ENCODE results near the gene CCDC70. TPM values are rescaled to one million over a fixed set of nuclear protein-coding genes. Genes with fewer than 3 reads are reported as not detected.

Gene CCDC70
- not detected for total RNA-seq

DNA sequence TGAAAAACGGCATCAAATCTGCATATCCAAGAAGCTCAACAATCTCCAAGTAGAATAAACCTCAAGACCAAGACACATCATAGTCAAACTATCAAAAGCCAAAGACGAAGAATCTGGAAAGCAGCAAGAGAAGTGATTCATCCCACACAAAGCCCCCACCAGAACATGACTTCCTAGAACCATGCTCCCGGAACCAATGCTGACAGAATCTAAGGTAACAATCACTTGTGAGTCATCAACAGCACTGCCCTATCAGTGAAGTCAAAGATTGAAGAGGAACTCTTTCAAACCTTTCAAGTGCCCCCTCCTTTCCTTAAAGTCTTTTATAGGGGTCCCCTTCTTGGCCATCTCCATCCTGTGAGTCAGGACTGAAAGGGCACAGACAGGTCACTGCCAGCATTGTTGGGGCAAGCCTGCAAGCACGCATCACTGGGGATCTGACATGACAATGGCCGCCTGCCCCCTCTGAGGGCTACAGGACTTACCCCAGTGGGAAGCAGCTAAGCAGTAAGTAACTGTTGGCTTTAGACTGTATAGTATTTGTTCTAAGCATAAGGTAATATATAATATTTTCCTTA is at the start of gene CCDC70:
Gene CCDC70 (plus strand): TSS at position 247 of the 578 bp plus-strand sequence. CDS start 3,443 bp downstream, outside the sequence.
- ATAC-seq (ENCODE audit: low FRiP score) (no peak), DNase-seq (ENCODE audit: low spot score) (no peak)

DNA sequence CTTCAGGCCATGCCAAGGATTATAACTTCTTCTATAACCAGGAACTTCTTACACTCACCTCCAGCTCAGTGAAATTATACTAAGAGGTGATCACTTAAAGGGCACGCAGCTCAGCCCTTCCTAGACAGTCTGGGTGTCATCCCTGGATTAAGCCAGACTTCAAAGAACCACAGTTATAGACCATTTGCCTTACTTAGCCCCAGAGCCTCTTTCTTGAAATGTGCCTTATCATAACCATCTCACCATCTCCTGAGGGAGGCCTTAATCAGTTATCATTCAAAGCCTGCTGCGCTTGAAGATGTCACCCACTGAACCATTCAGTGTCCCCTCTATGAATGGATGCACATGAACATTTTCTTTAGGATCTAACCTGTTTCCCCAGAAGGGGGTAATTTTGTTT is 47.7 kb upstream of the CCDC70 start:
- DNase-seq (ENCODE audit: low spot score) (no peak), ATAC-seq (ENCODE audit: low FRiP score) (no peak)
- TF ChIP-seq, protein P1, sequence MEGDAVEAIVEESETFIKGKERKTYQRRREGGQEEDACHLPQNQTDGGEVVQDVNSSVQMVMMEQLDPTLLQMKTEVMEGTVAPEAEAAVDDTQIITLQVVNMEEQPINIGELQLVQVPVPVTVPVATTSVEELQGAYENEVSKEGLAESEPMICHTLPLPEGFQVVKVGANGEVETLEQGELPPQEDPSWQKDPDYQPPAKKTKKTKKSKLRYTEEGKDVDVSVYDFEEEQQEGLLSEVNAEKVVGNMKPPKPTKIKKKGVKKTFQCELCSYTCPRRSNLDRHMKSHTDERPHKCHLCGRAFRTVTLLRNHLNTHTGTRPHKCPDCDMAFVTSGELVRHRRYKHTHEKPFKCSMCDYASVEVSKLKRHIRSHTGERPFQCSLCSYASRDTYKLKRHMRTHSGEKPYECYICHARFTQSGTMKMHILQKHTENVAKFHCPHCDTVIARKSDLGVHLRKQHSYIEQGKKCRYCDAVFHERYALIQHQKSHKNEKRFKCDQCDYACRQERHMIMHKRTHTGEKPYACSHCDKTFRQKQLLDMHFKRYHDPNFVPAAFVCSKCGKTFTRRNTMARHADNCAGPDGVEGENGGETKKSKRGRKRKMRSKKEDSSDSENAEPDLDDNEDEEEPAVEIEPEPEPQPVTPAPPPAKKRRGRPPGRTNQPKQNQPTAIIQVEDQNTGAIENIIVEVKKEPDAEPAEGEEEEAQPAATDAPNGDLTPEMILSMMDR (IDR thresholded peaks at IDR 0.05): no peak

More for the DNA sequence above, at the start of gene CCDC70:
- TF ChIP-seq, protein P1 (IDR thresholded peaks at IDR 0.05): no peak

DNA sequence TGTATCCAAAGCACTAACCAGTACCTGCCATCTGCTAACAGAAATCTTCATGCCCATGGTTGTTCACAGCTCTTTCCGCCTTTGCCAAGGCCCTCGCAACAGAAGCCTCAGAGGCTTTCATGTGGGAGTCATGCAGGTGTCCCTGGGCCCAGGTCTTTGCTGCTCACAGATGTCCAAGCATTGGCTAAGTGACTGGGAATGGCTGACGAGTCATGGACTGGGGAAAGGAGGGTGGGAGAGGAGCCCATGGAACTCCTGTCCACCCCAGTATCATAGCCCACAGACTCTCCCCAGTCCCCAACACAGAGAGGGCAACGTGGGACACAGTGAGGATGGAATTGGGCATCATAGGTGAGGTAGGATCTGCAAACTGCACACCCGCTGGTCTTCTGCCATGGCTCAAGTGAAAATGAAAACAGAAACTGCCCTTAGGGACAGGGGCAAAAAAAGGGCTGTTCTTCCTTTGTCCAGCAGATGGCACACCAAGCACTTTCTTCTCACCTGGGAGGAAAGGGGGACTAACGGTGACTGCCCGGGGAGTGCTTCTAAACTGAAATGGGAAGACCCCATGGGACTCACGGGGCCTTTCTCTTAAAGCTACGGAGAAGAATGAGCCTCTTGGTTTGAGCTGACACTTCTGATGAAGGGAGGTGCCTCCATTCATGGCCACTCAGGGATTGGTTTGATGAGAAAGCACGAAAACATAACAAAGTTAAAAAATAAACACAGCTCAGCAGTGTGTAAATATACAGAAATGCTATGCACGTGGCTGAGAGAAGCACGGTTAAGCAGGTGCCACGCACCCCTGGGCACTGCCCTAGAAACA is 46.7 kb upstream of the CCDC70 start:
- ATAC-seq (ENCODE audit: low FRiP score) (peak; percentile 80), DNase-seq (ENCODE audit: low spot score) (no peak)
- TF ChIP-seq, protein P1 (IDR thresholded peaks at IDR 0.05): no peak

DNA sequence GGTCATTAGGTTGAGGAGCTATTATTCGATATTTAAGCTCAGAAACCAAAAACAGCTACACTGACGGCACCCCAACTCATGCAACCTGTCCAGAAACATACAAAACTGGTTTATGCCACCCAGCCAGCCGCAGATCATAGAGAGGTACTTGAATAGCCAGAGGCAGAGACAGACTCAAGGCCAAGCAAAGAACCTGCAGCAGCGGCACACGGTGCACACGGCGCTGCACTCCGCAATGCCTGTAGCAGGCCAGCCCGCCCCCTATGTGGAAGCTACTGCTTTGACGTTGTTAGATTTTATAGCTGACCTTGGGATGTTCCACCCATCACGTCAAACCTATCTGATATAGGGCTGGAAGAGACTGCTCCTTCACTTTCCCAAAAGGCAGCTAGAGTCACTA is 45.9 kb upstream of the CCDC70 start:
- no peak for DNase-seq (ENCODE audit: low spot score)
- no peak for ATAC-seq (ENCODE audit: low FRiP score)
- TF ChIP-seq, protein P1 (IDR thresholded peaks at IDR 0.05): no peak

DNA sequence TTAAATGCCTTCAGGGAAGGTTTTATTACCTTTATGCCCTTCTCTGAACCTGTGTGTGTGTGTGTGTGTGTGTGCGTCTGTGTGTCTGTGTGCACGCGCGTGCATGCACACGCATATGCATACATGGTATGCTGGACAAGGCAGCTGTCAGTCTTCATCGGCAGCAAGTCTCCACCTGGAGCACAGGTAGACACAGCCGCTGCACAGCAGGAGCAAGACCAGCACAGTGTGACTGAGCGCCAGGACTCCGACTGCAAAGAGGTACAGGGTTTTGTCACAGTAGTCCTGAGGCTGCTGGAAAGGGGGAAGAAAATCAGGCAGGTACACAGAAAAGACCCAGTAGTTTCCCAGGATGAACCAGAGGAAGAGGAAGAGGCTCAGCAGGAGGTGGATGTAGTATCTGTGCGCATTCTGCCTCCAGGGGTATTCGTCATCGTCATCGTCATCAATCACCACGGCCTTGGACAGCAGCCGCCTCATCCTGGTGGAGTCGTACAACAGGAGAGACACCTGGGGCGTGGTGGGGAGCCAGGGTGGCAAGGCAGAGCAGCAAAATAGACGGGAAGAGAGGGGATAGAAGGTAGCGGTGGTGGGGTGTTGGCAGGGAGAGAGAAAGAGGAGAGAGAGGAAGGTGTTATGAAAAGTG is 45.0 kb upstream of the CCDC70 start:
- TF ChIP-seq, protein P1 (IDR thresholded peaks at IDR 0.05): no peak
- no peak for ATAC-seq (ENCODE audit: low FRiP score)
- DNase-seq (ENCODE audit: low spot score): no peak

DNA sequence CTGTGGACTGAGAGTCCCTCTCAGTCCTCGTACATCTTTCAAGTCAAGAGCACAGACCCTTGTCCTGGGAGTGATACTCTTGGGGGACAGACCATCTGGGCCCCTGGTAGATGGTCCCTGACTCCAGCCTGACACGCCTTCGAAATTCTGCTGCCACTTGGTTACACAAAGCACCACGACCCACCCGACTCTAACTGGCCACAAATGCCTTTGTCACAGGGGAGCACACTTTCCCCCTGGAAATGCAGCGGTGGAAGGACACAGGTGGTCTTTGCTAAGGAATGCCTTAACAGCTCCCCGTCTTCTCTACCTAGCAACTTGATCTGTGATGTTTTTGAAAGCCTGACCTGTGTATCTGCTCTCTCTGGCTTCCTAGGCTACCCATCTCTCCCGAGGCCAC is 44.1 kb upstream of the CCDC70 start:
- ATAC-seq (ENCODE audit: low FRiP score) (no peak), DNase-seq (ENCODE audit: low spot score) (no peak)
- TF ChIP-seq, protein P1 (IDR thresholded peaks at IDR 0.05): no peak

Measured in omental fat pad (tissue), 4 donors.